ENCODE results near the gene MRAS. TPM values are rescaled to one million over a fixed set of nuclear protein-coding genes. Genes with fewer than 3 reads are reported as not detected.
"Not testable (repeated sequence)": the region's sequence is repeated elsewhere in the genome, so short reads cannot be mapped to it uniquely, and the experiment has no call there.

Gene MRAS
- total RNA-seq, 1 donor from 2014 or later: not detected

- intact Hi-C loops (cut with micrococcal nuclease): no loop called here
These were observed 17.8 kb downstream of the MRAS start for GRCh38 chr3:138366006-138366759.

GRCh38 chr3:138367326-138367850 lies 19.0 kb downstream of the MRAS start:
- intact Hi-C loops (cut with micrococcal nuclease): no loop called here

- intact Hi-C loops (cut with micrococcal nuclease): no loop called here
These were observed 19.5 kb downstream of the MRAS start for GRCh38 chr3:138367911-138368310.

- intact Hi-C loops (cut with micrococcal nuclease): no loop called here
These were observed 20.9 kb downstream of the MRAS start for GRCh38 chr3:138369151-138369900.

- intact Hi-C loops (cut with micrococcal nuclease): no loop called here
These were observed 21.9 kb downstream of the MRAS start for GRCh38 chr3:138370321-138370720.

- intact Hi-C loops (cut with micrococcal nuclease): no loop called here
These were observed 22.9 kb downstream of the MRAS start for GRCh38 chr3:138371070-138371965.

- intact Hi-C loops (cut with micrococcal nuclease): no loop called here
These were observed 24.8 kb downstream of the MRAS start for GRCh38 chr3:138373087-138373735.

GRCh38 chr3:138373736-138374094 lies 25.3 kb downstream of the MRAS start:
- intact Hi-C loops (cut with micrococcal nuclease): no loop called here

GRCh38 chr3:138374573-138375134 lies 26.3 kb downstream of the MRAS start:
- intact Hi-C loops (cut with micrococcal nuclease): no loop called here

GRCh38 chr3:138375447-138375846 lies 27.1 kb downstream of the MRAS start:
- intact Hi-C loops (cut with micrococcal nuclease): no loop called here

- intact Hi-C loops (cut with micrococcal nuclease): no loop called here
These were observed 28.3 kb downstream of the MRAS start for GRCh38 chr3:138376663-138377062.

- intact Hi-C loops (cut with micrococcal nuclease): not testable (repeated sequence)
These were observed 28.8 kb downstream of the MRAS start for GRCh38 chr3:138377212-138377611.

- intact Hi-C loops (cut with micrococcal nuclease): no loop called here
These were observed 29.4 kb downstream of the MRAS start for GRCh38 chr3:138377804-138378203.

GRCh38 chr3:138378331-138378730 lies 30.0 kb downstream of the MRAS start:
- intact Hi-C loops (cut with micrococcal nuclease): no loop called here

- intact Hi-C loops (cut with micrococcal nuclease): no loop called here
These were observed 30.6 kb downstream of the MRAS start for GRCh38 chr3:138378990-138379389.

- intact Hi-C loops (cut with micrococcal nuclease): no loop called here
These were observed 33.1 kb downstream of the MRAS start for GRCh38 chr3:138381413-138381901.

GRCh38 chr3:138381950-138382715 lies 33.8 kb downstream of the MRAS start:
- intact Hi-C loops (cut with micrococcal nuclease): no loop called here

- intact Hi-C loops (cut with micrococcal nuclease): no loop called here
These were observed 35.5 kb downstream of the MRAS start for GRCh38 chr3:138383715-138384465.

GRCh38 chr3:138384531-138384930 lies 36.2 kb downstream of the MRAS start:
- intact Hi-C loops (cut with micrococcal nuclease): no loop called here

Data from T-helper 2 cell treated with Interferon-gamma antibody and Interleukin-4, amounts not matched to agents 100 ng/mL and 5 ng/mL, for 36 hours (primary cell).